ENCODE data around the gene CFAP74. TPM values are rescaled to one million over a fixed set of nuclear protein-coding genes. Genes with fewer than 3 reads are reported as not detected.

Gene CFAP74
- total and polyA plus RNA-seq, 9 of the 15 experiments (the other 6 are each of a cell fraction or from before 2014, with no cell fraction given) = 0.03 to 0.15 (median 0.05) TPM; not detected in 6

- TF ChIP-seq TEAD4 (IDR thresholded peaks at IDR 0.05; ENCODE audit: low read length) (no peak), TEAD4 (CRISPR knock-in tag; IDR thresholded peaks at IDR 0.05; ENCODE audit: borderline replicate concordance) (0 out of 2 replicates have a peak, but pooled peaks have one; percentile 27), STAT5A (IDR thresholded peaks at IDR 0.05; ENCODE audit: borderline replicate concordance, low read length) (no peak), MYBL2 (IDR thresholded peaks at IDR 0.05; ENCODE audit: low read depth) (no peak), MYBL2 (CRISPR knock-in tag; IDR thresholded peaks at IDR 0.05; ENCODE audit: borderline replicate concordance) (0 out of 2 replicates have a peak, but pooled peaks have one; percentile 70), GATAD2A (IDR thresholded peaks at IDR 0.05) (0 out of 2 replicates have a peak, but pooled peaks have one; percentile 10), ATF1 (CRISPR knock-in tag; IDR thresholded peaks at IDR 0.05) (no peak), ATF1 (tag; IDR thresholded peaks at IDR 0.05) (peak; percentile 28; the same call in 1 of the 2 replicates), RCOR1 (IDR thresholded peaks at IDR 0.05; ENCODE audit: borderline replicate concordance in 1 of 2, low read depth in 2 of 2, low read length in 2 of 2) (peak in 1 of 2 experiments; percentile 31; a peak in 1 of 4 replicates), SP1 (CRISPR knock-in tag; IDR thresholded peaks at IDR 0.05) (0 out of 2 replicates have a peak, but pooled peaks have one; percentile 55), ZEB2 (IDR thresholded peaks at IDR 0.05) (no peak), NR3C1 (CRISPR knock-in tag; IDR thresholded peaks at IDR 0.05) (0 out of 2 replicates have a peak, but pooled peaks have one; percentile 71), CGGBP1 (CRISPR knock-in tag; IDR thresholded peaks at IDR 0.05) (no peak), MLLT1 (IDR thresholded peaks at IDR 0.05) (no peak), GABPB1 (CRISPR knock-in tag; IDR thresholded peaks at IDR 0.05) (peak; percentile 65; the same call in 1 of the 2 replicates), CBX5 (IDR thresholded peaks at IDR 0.05; ENCODE audit: borderline replicate concordance, low read depth) (peak; percentile 14; the same call in 1 of the 2 replicates), XRCC5 (IDR thresholded peaks at IDR 0.05; ENCODE audit: low read depth, low read length) (0 out of 2 replicates have a peak, but pooled peaks have one; percentile 56)
- TF ChIP-seq, protein P1, sequence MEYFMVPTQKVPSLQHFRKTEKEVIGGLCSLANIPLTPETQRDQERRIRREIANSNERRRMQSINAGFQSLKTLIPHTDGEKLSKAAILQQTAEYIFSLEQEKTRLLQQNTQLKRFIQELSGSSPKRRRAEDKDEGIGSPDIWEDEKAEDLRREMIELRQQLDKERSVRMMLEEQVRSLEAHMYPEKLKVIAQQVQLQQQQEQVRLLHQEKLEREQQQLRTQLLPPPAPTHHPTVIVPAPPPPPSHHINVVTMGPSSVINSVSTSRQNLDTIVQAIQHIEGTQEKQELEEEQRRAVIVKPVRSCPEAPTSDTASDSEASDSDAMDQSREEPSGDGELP (CRISPR knock-in tag; IDR thresholded peaks at IDR 0.05; ENCODE audit: borderline replicate concordance) = peak; percentile 80; the same call in 1 of the 2 replicates
These were observed 59.6 kb downstream of the CFAP74 start (continued) for GRCh38 chr1:1943834-1944570.
